ENCODE results near the gene GNAZ. TPM values are rescaled to one million over a fixed set of nuclear protein-coding genes. Genes with fewer than 3 reads are reported as not detected.

Gene GNAZ
- total and polyA plus RNA-seq, 5 donors, result 2.0 to 3.5 (median 2.8) TPM

GRCh38 chr22:23074451-23074850 lies 4.1 kb downstream of the GNAZ start:
- Histone ChIP-seq H3K27me3 (ENCODE audit: control insufficient read depth, insufficient read depth) (no peaks in the 10 kb centered on the region), H3K4me3 (ENCODE audit: low read length) (no peak overlapping the region), H3K27ac (ENCODE audit: low read length) (no peak overlapping the region), H3K9me3 (ENCODE audit: control insufficient read depth, low read length) (no peaks in the 10 kb centered on the region), H3K4me1 (ENCODE audit: control insufficient read depth, insufficient read depth, low read length) (peaks cover under 1% of the 10 kb centered on the region)
- intact Hi-C loops (cut with DNase I), result no loop called here
- peak in 2 of 3 donors; percentile 6 to 15 for DNase-seq
- WGBS, result 96% methylated on average over 7 of the region's 7 CpGs
- ATAC-seq, result no peak

- 97% methylated on average over 4 of the region's 4 CpGs for WGBS
- no peaks in the 10 kb centered on the region for H3K4me1 ChIP-seq (ENCODE audit: control insufficient read depth, insufficient read depth, low read length)
- intact Hi-C loops (cut with DNase I), result no loop called here
- no peaks in the 10 kb centered on the region for H3K27me3 ChIP-seq (ENCODE audit: control insufficient read depth, insufficient read depth)
- H3K9me3 ChIP-seq (ENCODE audit: control insufficient read depth, low read length), result no peaks in the 10 kb centered on the region
- no peak overlapping the region for H3K4me3 ChIP-seq (ENCODE audit: low read length)
- DNase-seq (peak in 2 of 3 donors; percentile 11 to 14), ATAC-seq (no peak)
- H3K27ac ChIP-seq (ENCODE audit: low read length), result no peak overlapping the region
Measured at GRCh38 chr22:23075050-23075449, 4.7 kb downstream of the GNAZ start.

- ATAC-seq (no peak), DNase-seq (peak in 2 of 3 donors; percentile 23 to 30)
- H3K4me3 ChIP-seq (ENCODE audit: low read length), result no peak overlapping the region
- no peaks in the 10 kb centered on the region for H3K4me1 ChIP-seq (ENCODE audit: control insufficient read depth, insufficient read depth, low read length)
- H3K9me3 ChIP-seq (ENCODE audit: control insufficient read depth, low read length), result no peaks in the 10 kb centered on the region
- 87% methylated on average over 9 of the region's 9 CpGs for WGBS
- no peak overlapping the region for H3K27ac ChIP-seq (ENCODE audit: low read length)
- intact Hi-C loops (cut with DNase I), result no loop called here
- no peaks in the 10 kb centered on the region for H3K27me3 ChIP-seq (ENCODE audit: control insufficient read depth, insufficient read depth)
Measured at GRCh38 chr22:23075525-23076216, 5.4 kb downstream of the GNAZ start.

GRCh38 chr22:23076896-23077572 lies 6.7 kb downstream of the GNAZ start:
- no peaks in the 10 kb centered on the region for H3K4me1 ChIP-seq (ENCODE audit: control insufficient read depth, insufficient read depth, low read length)
- no peaks in the 10 kb centered on the region for H3K27me3 ChIP-seq (ENCODE audit: control insufficient read depth, insufficient read depth)
- 91% methylated on average over 10 of the region's 10 CpGs for WGBS
- H3K4me3 ChIP-seq (ENCODE audit: low read length), result no peak overlapping the region
- no peaks in the 10 kb centered on the region for H3K9me3 ChIP-seq (ENCODE audit: control insufficient read depth, low read length)
- peak in 1 of 3 donors; percentile 16 for DNase-seq
- H3K27ac ChIP-seq (ENCODE audit: low read length), result no peak overlapping the region
- ATAC-seq, result no peak
- intact Hi-C loops (cut with DNase I), result no loop called here

GRCh38 chr22:23077627-23078461 lies 7.5 kb downstream of the GNAZ start:
- intact Hi-C loops (cut with DNase I), result no loop called here
- Histone ChIP-seq H3K9me3 (ENCODE audit: control insufficient read depth, low read length) (no peaks in the 10 kb centered on the region), H3K4me1 (ENCODE audit: control insufficient read depth, insufficient read depth, low read length) (no peaks in the 10 kb centered on the region), H3K4me3 (ENCODE audit: low read length) (no peak overlapping the region), H3K27ac (ENCODE audit: low read length) (no peak overlapping the region), H3K27me3 (ENCODE audit: control insufficient read depth, insufficient read depth) (no peaks in the 10 kb centered on the region)
- peak in 1 of 2 donors; percentile 16 for ATAC-seq
- DNase-seq, result no peak
- WGBS, result 74% methylated on average over 11 of the region's 11 CpGs

- no peak for ATAC-seq
- H3K4me3 ChIP-seq (ENCODE audit: low read length), result no peak overlapping the region
- intact Hi-C loops (cut with DNase I), result no loop called here
- no peaks in the 10 kb centered on the region for H3K4me1 ChIP-seq (ENCODE audit: control insufficient read depth, insufficient read depth, low read length)
- DNase-seq, result no peak
- 81% methylated on average over 3 of the region's 3 CpGs for WGBS
- H3K27ac ChIP-seq (ENCODE audit: low read length), result no peak overlapping the region
- H3K9me3 ChIP-seq (ENCODE audit: control insufficient read depth, low read length), result no peaks in the 10 kb centered on the region
- no peaks in the 10 kb centered on the region for H3K27me3 ChIP-seq (ENCODE audit: control insufficient read depth, insufficient read depth)
Measured at GRCh38 chr22:23078462-23078787, 8.1 kb downstream of the GNAZ start.

GRCh38 chr22:23079240-23079768 lies 9.0 kb downstream of the GNAZ start:
- Histone ChIP-seq H3K4me1 (ENCODE audit: control insufficient read depth, insufficient read depth, low read length) (no peaks in the 10 kb centered on the region), H3K27me3 (ENCODE audit: control insufficient read depth, insufficient read depth) (no peaks in the 10 kb centered on the region), H3K27ac (ENCODE audit: low read length) (no peak overlapping the region), H3K9me3 (ENCODE audit: control insufficient read depth, low read length) (no peaks in the 10 kb centered on the region), H3K4me3 (ENCODE audit: low read length) (no peak overlapping the region)
- DNase-seq (no peak), ATAC-seq (no peak)
- intact Hi-C loops (cut with DNase I), result no loop called here
- 93% methylated on average over 9 of the region's 9 CpGs for WGBS

- no peaks in the 10 kb centered on the region for H3K4me1 ChIP-seq (ENCODE audit: control insufficient read depth, insufficient read depth, low read length)
- H3K9me3 ChIP-seq (ENCODE audit: control insufficient read depth, low read length), result no peaks in the 10 kb centered on the region
- H3K27ac ChIP-seq (ENCODE audit: low read length), result no peak overlapping the region
- H3K27me3 ChIP-seq (ENCODE audit: control insufficient read depth, insufficient read depth), result no peaks in the 10 kb centered on the region
- DNase-seq, result no peak
- no peak for ATAC-seq
- WGBS, result 83% methylated on average over 9 of the region's 9 CpGs
- intact Hi-C loops (cut with DNase I), result no loop called here
- H3K4me3 ChIP-seq (ENCODE audit: low read length), result no peak overlapping the region
Measured at GRCh38 chr22:23079814-23080521, 9.6 kb downstream of the GNAZ start.

GRCh38 chr22:23080613-23081290 lies 10.4 kb downstream of the GNAZ start:
- Histone ChIP-seq H3K4me1 (ENCODE audit: control insufficient read depth, insufficient read depth, low read length) (no peaks in the 10 kb centered on the region), H3K9me3 (ENCODE audit: control insufficient read depth, low read length) (no peaks in the 10 kb centered on the region), H3K27ac (ENCODE audit: low read length) (no peak overlapping the region), H3K4me3 (ENCODE audit: low read length) (no peak overlapping the region), H3K27me3 (ENCODE audit: control insufficient read depth, insufficient read depth) (no peaks in the 10 kb centered on the region)
- ATAC-seq (no peak), DNase-seq (no peak)
- 85% methylated on average over 11 of the region's 11 CpGs for WGBS
- intact Hi-C loops (cut with DNase I), result no loop called here

- no peaks in the 10 kb centered on the region for H3K4me1 ChIP-seq (ENCODE audit: control insufficient read depth, insufficient read depth, low read length)
- no peak for ATAC-seq
- no peak overlapping the region for H3K4me3 ChIP-seq (ENCODE audit: low read length)
- no peak for DNase-seq
- 87% methylated on average over 5 of the region's 5 CpGs for WGBS
- intact Hi-C loops (cut with DNase I), result no loop called here
- H3K9me3 ChIP-seq (ENCODE audit: control insufficient read depth, low read length), result no peaks in the 10 kb centered on the region
- H3K27me3 ChIP-seq (ENCODE audit: control insufficient read depth, insufficient read depth), result no peaks in the 10 kb centered on the region
- no peak overlapping the region for H3K27ac ChIP-seq (ENCODE audit: low read length)
Measured at GRCh38 chr22:23082534-23083314, 12.4 kb downstream of the GNAZ start.
